Stimulated activated CD8-positive, alpha-beta memory T cell treated with anti-CD3 and anti-CD28 coated beads, Interleukin-7, amount 100 ng/mL, for 48 hours (primary cell): Measurements from ENCODE around the gene COQ2.
A peak's percentile ranks its signal among the peaks of the same experiment; 100 is the strongest.
"Not testable (repeated sequence)": the region's sequence is repeated elsewhere in the genome, so short reads cannot be mapped to it uniquely, and the experiment has no call there.

Experiments used
- DNase-seq, 2 donors: peaks; one replicate each; pipeline ENCODE4 v3.0.0-alpha.2; 2020; ENCODE audit warnings: low read depth in 1 of 2; ENCODE audit errors: extremely low read depth in 1 of 2

The COQ2 gene

GRCh38 chr4:83284193-83285054 lies at the start of gene COQ2:
COQ2 (minus strand) TSS chr4:83284798; CDS start chr4:83284764, 34 bp downstream.
- peak; percentile 82 to 92 for DNase-seq

- DNase-seq = no peak
Observed at GRCh38 chr4:83331956-83332355, 47.4 kb upstream of the COQ2 start.

GRCh38 chr4:83329521-83330110 lies 45.0 kb upstream of the COQ2 start:
- DNase-seq = no peak

- DNase-seq = no peak
Observed at GRCh38 chr4:83328521-83329187, 44.1 kb upstream of the COQ2 start.

- DNase-seq = no peak
Observed at GRCh38 chr4:83326546-83326945, 41.9 kb upstream of the COQ2 start.

- DNase-seq = not testable (repeated sequence)
Observed at GRCh38 chr4:83325306-83325705, 40.7 kb upstream of the COQ2 start.

- DNase-seq = no peak
Observed at GRCh38 chr4:83323136-83323535, 38.5 kb upstream of the COQ2 start.

- peak in 1 of 2 donors; percentile 29 for DNase-seq
Observed at GRCh38 chr4:83320548-83320947, 36.0 kb upstream of the COQ2 start.

- DNase-seq = no peak
Observed at GRCh38 chr4:83318666-83319065, 34.1 kb upstream of the COQ2 start.

GRCh38 chr4:83317671-83318070 lies 33.1 kb upstream of the COQ2 start:
- no peak for DNase-seq

GRCh38 chr4:83316459-83317165 lies 32.0 kb upstream of the COQ2 start:
- DNase-seq = no peak

GRCh38 chr4:83315341-83315870 lies 30.8 kb upstream of the COQ2 start:
- DNase-seq = no peak

GRCh38 chr4:83308672-83309071 lies 24.1 kb upstream of the COQ2 start:
- no peak for DNase-seq

GRCh38 chr4:83307920-83308319 lies 23.3 kb upstream of the COQ2 start:
- DNase-seq = no peak

GRCh38 chr4:83305187-83305586 lies 20.6 kb upstream of the COQ2 start:
- DNase-seq = no peak

GRCh38 chr4:83297548-83298260 lies 13.1 kb upstream of the COQ2 start:
- no peak for DNase-seq

GRCh38 chr4:83293305-83294046 lies 8.9 kb upstream of the COQ2 start:
- no peak for DNase-seq

- DNase-seq = not testable (repeated sequence)
Observed at GRCh38 chr4:83290059-83290774, 5.6 kb upstream of the COQ2 start.

GRCh38 chr4:83288381-83288780 lies 3.8 kb upstream of the COQ2 start:
- DNase-seq = not testable (repeated sequence)
